ENCODE measurements around the gene TGFBR3.

TGFBR3 gene

GRCh38 chr1:91707114-91707889 is 178.6 kb downstream of the TGFBR3 start:
- no peak for DNase-seq

DNA sequence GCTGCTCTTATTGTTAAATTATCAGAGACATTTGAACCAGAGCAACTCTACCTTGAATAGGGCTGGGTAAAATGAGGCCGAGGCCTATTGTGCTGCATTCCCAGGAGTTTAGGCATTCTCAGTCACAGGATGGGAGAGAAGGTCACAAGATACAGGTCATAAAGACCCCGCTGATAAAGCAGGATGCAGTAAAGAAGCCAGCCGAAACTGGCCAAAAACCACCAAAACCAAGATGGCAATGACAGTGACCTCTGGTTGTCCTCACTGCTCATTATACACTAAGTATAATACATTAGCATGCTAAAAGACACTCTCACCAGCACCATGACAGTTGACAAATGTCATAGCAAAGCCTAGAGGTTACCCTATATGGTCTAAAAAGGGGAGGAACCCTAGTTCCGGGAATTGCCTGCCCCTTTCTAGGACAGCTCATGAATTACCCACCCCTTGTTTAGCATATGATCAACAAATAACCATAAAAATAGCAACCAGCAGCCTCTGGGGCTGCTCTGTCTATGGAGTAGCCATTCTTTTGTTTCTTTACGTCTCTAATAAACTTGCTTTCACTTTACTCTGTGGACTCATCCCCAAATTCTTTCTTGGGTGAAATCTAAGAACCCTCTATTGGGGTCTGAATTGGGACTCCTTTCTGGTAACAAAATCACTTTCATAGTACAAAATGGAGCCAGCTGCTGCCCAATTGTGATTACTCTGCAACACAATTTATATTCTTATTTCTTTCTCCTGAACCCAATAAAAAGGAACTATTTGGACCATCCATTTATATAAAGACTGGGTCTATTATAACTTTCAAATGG is 179.6 kb downstream of the TGFBR3 start:
- DNase-seq = no peak

DNA sequence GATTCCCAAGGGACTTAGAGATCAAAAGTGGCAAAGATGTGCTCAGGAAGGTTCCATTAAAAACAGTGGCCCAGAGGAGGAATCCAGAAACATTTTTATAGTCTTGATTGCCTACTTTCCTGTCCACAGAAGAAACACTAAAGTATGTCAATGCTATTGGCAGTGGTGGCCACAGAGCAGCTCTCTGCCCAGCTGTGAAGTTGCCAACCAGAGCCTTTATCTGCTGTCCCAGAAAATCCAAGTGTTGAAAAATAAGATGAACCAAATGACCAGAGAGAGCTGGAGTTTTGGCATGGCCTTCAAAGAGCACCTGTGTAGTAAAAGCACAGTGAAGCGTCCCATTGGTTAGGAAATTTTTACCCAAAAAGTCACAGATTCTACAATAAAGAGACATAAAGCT is 181.2 kb downstream of the TGFBR3 start:
- no peak for DNase-seq

GRCh38 chr1:91703095-91703494 is 182.9 kb downstream of the TGFBR3 start:
- no peak for DNase-seq

DNA sequence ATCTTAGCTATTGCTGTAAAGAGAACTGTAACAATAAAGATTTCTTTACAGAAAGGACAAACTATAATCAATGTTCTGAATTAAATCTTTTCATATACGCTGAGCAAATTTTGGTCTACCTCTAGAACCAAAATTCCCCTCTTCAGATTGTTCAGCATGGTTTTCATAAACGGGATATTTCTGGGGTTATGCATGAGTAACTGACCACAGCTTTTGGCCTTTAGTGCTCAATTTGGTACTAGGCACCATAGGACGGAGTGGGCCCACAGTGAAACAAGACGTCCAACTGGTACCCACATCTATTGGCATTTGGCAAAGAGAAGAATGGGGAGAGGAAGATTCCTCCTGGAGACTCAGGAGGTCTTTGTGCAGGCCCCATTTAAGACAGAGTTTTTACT is 184.5 kb downstream of the TGFBR3 start:
- no peak for DNase-seq

DNA sequence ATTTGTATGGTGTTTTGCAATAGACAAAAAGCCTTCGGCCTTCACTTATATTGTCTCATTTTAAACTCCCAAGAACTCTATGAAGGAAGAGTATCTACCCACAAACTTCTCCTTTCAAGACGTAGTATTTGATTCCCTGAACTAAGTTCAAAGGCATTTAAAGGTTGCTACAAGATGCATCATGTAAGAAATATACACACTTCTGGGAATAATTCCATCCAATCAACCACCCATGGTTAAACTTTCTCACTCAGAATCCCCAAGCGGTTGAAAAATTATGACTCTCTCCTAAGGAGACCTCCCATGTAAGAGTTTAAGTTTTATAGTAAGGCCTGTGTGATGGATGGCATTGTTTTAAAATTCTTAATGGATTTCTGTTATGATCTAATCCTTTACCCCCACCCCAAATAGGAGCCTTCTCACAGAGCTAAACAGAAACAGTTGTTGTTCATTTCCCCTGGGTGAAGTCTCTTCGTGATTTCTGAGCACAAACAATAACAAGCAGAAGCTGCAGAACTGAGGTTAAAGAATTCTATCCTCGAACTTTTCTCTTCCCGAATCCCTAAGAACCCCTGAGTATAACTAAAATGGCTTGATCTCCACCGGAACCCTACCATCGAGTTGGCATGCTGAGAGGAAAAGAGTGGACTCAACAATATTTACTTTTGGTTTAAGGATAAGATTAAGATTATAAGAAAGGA is 185.0 kb downstream of the TGFBR3 start:
- DNase-seq = no peak

DNA sequence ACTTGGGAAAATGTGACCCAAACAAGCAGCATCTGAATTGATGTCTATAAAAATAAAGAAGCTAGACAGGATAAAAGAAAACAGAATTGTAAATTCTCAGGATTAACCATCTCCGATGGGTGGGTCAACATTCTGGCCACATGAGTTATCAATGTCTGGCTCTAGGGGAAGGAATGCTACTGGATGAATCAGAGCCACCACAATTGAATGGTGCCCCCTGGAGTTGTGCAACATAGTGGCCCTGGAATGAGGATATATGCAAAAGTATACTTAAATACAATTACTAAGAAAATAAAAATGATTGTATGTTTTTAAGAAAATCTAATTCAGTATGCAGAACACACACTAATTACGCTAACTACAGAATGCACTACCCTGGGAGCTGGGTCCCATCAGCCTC is 185.6 kb downstream of the TGFBR3 start:
- no peak for DNase-seq

DNA sequence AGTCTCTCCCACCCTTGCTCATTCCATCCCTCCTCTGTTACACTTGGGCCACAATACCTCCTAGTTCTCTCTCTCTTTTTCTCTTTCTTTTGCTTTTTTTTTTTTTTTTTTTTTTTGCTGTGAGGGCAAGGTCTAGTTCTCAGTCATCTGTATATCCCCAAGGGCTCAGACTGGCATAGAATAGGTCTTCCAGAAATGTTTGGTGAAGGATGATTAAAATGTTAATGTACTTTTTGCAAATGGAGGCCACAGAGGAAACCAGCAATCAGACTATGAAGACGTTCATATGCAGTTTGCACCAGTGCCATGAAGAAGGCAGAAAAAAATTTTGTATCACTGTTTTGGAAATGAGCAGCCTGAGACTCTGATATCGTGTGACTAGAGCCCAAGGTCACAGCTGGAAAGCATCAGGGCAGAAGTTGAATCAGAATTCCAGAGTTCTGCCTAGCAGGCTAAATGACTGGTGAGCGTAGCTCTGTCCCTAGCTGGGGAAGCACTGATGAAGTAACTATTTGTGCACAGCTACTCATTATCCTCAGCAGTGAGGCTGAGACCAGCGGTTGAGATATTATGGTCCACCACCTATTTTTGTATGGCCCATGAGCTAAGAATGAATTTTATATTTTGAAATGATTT is 186.5 kb downstream of the TGFBR3 start:
- no peak for DNase-seq

DNA sequence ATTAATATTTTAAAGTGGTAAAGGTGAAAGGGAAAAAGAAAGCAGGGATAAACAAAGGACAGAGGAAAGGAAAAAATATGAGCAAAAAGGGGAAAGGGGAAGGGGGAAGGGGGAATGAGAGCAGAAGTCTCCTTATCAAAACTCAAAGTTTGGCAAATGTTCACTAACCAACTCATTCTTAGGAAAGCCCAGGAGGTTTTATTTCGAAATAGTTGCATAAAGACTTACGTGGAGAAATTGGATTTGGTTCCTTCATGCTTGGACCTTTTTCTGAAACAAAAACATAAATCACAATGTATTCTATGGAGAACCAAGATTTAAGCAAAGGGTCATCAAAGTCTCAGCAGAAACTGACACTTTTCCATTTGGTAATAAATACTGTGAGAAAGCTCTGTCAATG is 188.1 kb downstream of the TGFBR3 start:
- peak in 2 of 3 donors; percentile 30 to 37 for DNase-seq

DNA sequence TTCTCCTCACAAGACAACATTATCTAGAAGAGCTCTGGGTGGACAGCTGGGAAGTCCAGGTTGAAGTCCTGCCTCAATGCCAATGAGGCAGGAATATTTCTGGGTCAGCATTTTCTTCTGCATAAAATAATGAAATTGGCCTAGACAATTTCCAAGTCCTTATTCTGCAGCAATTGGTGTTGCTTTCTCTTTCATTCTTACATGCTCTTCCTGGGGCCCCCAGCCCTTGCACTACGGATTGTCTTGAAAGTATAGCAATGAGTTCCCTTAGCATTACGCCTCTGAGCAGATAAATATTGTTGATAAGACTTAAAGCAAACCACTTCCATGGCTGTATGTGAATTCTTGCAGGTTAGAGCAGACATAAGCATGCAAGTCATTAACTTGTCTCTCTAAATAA is 188.5 kb downstream of the TGFBR3 start:
- no peak for DNase-seq

DNA sequence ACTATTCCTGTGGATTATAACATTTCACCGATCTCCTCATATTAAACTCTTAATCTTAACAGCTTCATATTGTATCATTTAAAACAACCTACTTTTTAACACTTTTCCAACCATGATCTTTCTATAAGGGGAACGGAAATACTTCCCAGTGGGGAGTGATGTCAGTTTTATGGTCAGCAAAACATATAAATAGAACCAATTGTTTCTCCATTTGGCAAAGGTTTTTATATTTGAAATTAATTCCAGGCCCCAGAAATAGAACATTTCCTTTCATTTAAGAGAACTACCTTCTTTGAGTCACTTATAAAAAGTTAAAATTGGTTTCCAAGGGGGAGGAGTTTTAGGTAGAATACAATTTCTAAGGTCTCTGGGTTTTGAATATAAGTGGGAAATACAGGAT is 189.6 kb downstream of the TGFBR3 start:
- DNase-seq = no peak

- no peak for DNase-seq
Measured at GRCh38 chr1:91693557-91693956, 192.4 kb downstream of the TGFBR3 start.

DNA sequence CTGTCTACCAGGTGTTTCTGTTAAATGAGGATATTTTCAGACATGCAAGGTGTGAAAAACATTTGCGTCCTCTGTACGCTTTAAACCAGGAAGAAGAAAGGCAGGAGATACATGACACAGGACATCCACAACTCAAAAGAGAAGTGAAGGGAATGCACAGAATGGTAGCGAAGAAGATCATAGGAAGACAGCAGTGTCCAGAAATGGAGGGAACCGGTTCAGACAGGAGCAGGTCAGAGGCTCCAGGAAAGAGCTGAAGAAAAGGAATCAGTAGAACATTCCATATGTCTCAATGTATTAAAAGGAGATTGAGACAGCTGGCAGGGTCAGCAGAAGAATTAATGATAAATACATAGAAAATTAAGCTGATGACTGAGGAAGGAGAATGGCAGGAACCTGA is 194.4 kb downstream of the TGFBR3 start:
- no peak for DNase-seq

- no peak for DNase-seq
Measured at GRCh38 chr1:91689641-91690481, 196.1 kb downstream of the TGFBR3 start.

- no peak for DNase-seq
Measured at GRCh38 chr1:91687452-91687851, 198.5 kb downstream of the TGFBR3 start.

DNA sequence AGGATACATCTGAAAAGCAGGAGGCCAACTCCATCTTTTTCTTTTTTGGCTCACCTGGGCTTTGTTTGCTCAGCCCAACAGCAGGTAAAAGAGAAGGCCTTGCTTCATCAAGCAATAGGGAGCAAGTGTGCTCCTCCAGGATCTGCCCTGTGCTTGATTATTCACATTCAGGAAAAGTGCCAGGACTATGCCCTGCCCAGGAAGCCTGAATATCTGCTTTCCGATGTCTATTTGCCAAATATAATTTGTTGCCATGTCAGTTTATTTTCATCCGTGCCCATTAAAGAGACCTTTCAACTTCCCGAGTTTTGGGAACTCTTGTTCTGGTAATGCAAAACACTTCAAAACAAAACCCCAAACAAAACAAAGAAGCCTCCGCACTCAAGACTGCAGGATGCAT is 200.0 kb downstream of the TGFBR3 start:
- DNase-seq = no peak

GRCh38 chr1:91684481-91685196 is 201.3 kb downstream of the TGFBR3 start:
- no peak for DNase-seq

DNA sequence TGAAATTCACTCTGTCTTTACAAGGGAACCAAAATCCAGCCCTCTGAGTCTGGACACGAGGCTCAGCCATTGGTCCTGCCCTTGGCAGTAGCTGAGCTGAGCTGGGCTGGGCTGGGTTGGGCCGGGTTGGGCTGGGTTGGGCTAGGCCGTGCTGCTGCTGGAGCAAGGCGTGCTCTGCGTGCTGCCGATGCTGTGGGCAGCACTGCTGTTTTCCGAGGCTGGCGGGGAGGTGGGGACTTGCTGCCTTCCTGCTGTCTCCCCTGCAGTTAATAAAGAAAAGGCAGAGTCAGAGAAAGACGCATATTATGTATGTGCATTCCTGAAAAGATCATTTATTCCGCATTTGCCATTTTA is 202.4 kb downstream of the TGFBR3 start:
- no peak for DNase-seq

DNA sequence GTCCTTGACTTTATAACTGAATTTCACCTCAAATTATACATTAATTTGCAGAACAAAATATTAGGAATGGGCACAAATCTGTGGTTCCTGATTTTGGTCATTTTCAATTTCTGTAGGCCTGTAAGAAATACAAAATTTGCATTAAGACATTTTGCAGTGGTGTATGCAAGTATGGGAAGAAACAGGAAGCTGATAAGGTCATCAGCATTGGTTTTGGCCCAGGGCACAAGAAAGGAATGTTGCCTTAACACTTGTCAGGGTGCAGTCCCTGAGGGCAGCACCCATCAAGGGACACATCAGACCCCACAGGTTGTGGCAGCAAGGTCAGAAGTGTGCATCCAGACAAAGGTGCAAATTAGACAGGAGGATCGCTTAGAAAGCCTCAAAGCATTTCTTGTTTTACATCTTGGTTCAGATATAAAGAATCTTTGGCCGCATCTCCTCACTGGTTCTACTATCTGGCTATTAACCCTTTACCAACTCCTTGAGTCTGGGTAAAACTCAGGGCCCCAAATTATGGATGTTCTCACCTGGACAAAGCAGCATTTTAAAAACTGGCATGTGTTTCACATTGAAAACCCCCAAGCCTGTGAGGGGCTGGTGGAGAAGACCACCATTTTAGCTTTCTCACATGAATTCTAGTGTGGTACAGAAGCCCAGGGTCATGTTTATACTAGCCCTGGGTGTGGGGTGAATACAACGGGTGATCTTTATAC is 202.9 kb downstream of the TGFBR3 start:
- peak in 2 of 3 donors; percentile 18 to 25 for DNase-seq

DNA sequence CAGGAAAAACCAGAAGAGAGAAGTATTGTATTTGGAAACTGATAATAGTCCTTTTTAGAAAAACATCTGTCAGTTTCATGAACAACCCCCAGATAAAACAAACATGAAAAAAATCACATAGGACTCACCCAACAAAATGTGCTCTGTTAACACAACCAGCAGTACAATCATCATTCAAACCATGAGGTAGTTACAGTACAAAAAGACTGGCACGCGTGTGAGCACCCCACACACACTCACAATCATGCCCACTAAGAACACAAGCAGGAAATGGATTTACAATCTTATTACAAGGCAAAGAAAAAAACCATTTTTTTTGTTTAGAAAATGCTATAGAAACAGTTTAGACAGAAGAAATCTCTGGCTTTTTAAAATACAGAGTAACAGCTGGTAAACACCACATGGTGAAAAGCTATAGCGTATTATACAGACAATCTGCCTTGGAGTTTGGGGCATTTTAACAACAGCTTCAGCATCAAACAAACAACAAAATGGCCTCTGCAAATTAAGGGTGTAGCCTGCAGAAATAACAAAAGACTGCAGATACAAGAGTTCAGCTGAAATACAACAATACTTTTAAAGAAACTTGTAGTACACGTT is 205.3 kb downstream of the TGFBR3 start:
- no peak for DNase-seq

- DNase-seq = no peak
Measured at GRCh38 chr1:91679446-91679845, 206.5 kb downstream of the TGFBR3 start.
